Stomach (tissue), 4 donors: ENCODE measurements around the gene GPC5.

Source experiments
- CTCF ChIP-seq, 7 experiments: fragments of 450-650 bp in 4 of 7; fragments of 200-600 bp in 3 of 7; sonication (generic) in 3 of 7; IDR thresholded peaks; one replicate each; pipeline ENCODE4 v1.5.1; 2016 to 2019; ENCODE audit warnings: antibody characterized with exemption in 7 of 7, control low read depth in 2 of 7, mild to moderate bottlenecking in 1 of 7
- EP300 ChIP-seq: sonication (generic); formaldehyde crosslinking; IDR thresholded peaks from one replicate; pipeline ENCODE4 v1.6.1; 2017; ENCODE audit warnings: antibody characterized with exemption
- POLR2AphosphoS5 ChIP-seq, 3 donors: sonication (generic); formaldehyde crosslinking; IDR thresholded peaks; one replicate each; pipeline ENCODE4 v1.6.1; 2016; ENCODE audit warnings: antibody characterized with exemption in 3 of 3

DNA sequence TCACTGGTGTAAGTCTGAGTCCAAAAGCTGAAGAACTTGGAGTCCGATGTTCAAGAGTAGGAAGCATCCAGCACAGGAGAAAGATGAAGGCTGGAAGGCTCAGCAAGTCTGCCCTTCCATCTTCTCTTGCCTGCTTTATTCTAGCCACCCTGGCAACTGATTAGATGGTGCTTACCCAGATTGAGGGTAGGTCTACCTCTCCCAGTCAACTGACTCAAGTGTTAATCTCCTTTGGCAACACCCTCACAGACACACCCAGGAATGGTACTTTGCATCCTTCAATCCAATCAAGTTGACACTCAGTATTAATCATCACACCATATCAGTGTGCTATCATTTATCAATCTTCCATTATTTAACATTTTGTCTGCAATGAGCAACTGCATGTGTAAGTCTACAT, 223.5 kb downstream of the GPC5 start:
- TF ChIP-seq POLR2AphosphoS5 (IDR thresholded peaks at IDR 0.05): no peak
- TF ChIP-seq CTCF (IDR thresholded peaks at IDR 0.05): no peak
- no peak for TF ChIP-seq EP300
